GM19025 (cell line): ENCODE data around the gene LRRC8C.

ENCODE experiments used
- ATAC-seq: cut with Tn5 transposase; IDR thresholded peaks from one replicate; pipeline ENCODE4 v1.9.1; 2021; ENCODE audit warnings: mild to moderate bottlenecking, low read depth, moderate library complexity; ENCODE audit not compliant: unreplicated experiment

LRRC8C gene

GRCh38 chr1:89727517-89728312, 94.8 kb downstream of the LRRC8C start:
- no peak for ATAC-seq

DNA sequence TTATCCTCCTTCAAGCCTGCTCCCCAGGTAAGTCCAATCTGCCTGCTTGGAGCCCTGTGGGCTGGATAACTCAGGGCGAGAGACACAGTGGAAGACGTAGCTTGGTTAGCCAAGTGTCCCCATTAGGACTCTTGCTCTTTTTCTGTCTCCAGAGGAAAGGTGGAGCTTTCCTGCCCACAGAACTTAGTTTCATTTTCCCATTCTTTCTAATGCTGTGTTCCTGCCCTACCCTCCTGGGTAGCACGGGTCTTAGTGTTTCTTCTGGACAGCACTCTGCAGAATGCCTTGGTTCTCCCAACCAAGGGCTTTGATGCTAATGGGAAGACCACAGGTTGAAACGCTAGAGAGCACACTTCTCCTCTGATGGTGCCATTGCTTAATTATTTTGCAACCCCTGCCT, 95.5 kb downstream of the LRRC8C start:
- ATAC-seq, result no peak

DNA sequence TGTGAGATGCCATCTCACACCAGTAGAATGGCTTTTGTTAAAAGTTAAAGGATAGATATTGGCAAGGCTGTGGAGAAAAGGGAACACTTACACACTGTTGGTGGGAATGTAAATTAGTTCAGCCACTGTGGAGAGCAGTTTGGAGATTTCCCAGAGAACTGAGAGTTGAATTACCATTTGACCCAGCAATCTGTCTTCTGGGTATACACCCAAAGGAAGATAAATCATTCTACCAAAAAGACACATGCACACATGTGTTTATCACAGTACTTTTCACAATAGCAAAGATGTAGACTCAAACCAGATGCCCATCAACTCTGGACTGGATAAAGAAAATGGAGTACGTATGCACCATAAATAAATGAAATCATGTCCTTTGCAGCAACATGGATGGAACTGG, 99.3 kb downstream of the LRRC8C start:
- ATAC-seq, result no peak

GRCh38 chr1:89732643-89733222, 99.8 kb downstream of the LRRC8C start:
- no peak for ATAC-seq

DNA sequence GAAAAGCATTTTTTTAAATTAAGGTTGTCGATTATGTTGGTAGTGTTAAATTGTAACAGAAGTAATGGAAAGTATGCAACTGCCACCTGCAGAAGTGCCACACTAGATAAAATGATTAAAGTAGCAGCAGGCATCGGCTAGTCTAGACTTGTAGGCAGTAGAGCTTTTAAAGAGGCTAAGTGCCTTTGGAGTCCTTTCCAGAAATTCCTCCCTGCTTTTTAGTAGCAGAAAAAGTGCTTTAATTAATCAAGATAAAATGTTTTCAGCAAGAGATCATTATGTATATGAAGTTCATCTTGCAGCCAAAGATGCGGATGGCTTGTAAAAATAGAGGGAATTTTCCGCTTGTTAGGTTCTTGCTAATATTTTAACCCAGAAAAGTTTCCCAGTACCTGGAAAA, 100.8 kb downstream of the LRRC8C start:
- no peak for ATAC-seq

DNA sequence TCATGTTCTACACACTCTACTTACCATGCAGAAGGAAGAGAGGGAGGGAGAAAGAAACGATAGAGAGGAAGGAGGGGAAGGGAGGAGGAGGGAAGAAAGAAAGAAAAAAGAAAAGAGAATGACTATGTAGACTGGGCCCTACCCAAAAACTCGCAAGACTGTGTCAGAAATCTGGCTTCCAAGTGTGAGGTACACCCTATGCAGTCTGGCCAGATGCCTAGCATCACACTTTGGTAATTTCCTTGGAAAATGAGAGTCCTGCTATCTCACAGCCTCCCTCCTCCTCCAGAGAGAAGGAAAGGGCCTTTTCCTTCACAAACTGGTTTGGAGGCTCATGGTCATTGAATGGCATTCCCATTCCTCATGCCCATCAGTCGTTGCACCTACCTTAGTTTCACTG, 101.5 kb downstream of the LRRC8C start:
- ATAC-seq, result no peak

GRCh38 chr1:89735479-89735878, 102.6 kb downstream of the LRRC8C start:
- no peak for ATAC-seq

DNA sequence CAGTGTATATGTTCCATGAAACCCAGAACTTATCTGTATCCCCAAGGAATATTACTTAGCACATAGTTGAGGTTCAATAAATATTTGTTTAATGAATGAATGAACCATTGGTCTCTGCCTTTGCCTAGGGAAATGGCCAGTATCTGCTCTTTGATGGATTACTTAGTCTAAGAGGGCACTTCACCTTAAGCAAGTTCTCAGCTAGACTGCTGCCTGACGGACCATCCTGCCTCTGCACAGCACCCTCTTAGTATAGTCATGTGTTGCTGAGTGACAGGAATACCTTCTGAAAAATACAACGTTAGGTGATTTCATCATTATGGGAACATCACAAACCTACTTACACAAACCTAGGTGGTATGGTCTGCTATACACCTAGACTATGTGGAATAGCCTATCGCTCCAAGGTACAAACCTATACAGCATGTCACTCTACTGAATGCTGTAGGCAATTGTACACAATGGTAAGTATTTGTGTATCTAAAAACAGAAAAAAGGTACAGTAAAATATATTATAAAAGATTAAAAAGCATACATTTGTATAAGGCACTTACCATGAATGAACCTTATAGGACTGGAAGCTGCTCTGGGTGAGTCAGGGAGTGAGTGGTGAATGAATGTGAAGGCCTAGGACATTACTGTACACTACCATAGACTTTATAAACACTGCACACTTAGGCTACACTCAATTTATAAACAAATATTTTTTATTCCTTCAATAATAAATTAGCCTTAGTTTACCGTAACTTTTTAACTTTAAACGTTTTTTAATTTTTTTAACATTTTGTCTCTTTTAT, 104.2 kb downstream of the LRRC8C start:
- no peak for ATAC-seq

GRCh38 chr1:89737985-89738510, 105.1 kb downstream of the LRRC8C start:
- no peak for ATAC-seq

- ATAC-seq, result peak; percentile 67
Observed at GRCh38 chr1:89739013-89739843, 106.3 kb downstream of the LRRC8C start.

- no peak for ATAC-seq
Observed at GRCh38 chr1:89739844-89740216, 106.9 kb downstream of the LRRC8C start.

- no peak for ATAC-seq
Observed at GRCh38 chr1:89743788-89744187, 110.9 kb downstream of the LRRC8C start.

DNA sequence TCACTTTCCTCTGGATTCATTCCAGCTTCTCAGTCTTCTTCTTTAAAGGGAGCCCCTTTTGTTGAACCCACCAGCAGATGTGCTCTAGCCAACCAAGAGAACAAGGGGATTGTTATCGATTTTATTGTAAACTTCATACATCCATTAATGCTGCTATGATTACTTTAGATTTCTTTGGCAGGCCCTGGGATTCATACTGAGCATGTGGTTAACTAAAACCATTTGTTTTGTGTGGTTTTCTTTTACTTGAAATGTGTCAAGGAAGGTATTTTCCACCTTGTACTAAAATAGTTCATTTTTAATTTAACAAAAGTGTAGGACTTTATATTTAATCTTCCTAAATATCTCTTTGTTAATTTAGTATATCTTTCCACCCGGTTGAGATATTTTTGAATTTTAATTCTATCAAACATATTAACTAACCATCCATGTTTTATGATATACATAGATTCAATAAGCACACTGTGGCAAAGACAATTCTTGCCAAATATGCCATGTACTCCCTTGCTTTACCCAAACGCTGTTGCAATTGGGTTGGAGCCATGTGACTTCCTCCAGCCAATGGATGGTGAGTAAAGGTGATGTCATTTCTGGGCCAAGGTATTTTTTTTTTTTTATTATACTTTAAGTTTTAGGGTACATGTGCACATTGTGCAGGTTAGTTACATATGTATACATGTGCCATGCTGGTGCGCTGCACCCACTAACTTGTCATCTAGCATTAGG, 113.7 kb downstream of the LRRC8C start:
- no peak for ATAC-seq

DNA sequence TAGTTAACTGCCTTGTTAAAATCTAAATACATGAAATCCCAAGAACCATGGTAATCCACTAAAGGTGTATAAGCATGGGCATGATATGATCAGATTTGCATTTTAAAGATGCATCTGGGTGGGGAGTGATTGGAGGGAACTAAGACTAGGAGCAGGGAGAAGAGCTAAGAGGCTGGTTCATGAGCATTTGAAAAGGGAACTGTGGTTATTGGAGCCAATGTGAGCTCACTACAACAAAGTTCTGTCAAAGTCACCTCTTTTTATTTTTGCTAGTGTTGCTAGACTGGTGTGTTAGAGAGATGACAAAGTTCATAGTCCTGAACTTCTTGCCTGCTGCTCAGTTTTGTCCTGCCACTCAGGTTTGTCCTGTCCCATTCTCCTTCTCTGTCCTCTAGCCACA, 120.8 kb downstream of the LRRC8C start:
- ATAC-seq, result no peak

- no peak for ATAC-seq
Observed at GRCh38 chr1:89754518-89754917, 121.6 kb downstream of the LRRC8C start.

DNA sequence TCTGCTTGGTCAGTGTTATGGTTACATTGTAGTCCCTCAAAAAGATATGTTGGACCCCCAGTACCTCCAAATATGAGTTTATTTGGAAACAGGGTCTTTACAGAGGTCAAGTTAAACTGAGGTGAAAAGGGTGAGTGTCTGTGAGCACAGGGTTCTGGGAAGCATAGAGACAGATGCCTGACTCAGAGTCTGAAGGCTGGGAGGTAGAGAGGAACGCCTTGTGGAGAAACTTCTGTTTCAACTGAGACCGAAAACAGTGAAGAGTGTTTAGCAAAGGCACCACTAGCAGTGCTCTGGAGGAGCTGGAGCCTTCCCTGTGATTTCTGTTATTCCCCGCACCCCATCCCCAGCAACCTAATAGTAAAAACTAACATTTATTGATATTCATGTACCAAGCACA, 122.7 kb downstream of the LRRC8C start:
- no peak for ATAC-seq

DNA sequence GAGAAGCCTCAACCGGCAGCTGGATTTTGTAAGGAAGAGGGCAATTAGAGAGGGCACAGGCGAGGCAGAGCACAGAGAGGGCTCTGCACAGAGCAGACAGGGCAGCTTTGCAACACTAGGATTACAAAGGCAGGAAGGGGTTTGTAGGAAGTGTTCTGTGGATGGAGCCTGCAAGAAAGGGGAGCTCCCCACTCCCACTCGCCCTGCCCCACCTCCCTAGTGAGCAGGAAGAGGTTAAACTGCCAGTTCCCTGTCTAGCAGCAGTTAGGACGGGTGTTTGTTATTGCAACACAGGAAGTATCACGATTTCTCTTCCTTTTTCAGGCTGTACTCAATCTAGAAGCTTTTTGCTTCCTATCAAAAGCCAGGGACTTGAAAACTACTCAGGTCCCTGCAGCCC, 124.6 kb downstream of the LRRC8C start:
- no peak for ATAC-seq

- ATAC-seq, result no peak
Observed at GRCh38 chr1:89758156-89758555, 125.2 kb downstream of the LRRC8C start.

DNA sequence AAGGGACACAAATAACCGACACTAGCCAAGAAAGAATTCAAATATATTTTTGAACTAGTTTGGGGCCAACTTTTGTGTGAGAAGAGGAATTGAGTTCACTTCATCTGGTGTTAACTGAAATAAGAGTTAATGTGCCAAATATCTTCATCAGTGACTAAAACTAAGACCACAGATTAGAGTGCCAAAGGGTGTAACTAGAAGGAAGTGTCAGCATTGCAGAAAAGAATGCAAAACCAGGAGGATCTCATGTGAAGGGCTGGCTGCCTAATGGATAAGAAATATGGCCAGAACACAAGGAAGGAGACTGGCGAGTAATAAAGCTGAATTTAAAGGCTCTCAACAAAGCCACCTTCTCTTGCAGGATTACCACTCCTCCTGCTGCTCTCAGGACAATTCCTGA, 126.1 kb downstream of the LRRC8C start:
- ATAC-seq, result no peak

DNA sequence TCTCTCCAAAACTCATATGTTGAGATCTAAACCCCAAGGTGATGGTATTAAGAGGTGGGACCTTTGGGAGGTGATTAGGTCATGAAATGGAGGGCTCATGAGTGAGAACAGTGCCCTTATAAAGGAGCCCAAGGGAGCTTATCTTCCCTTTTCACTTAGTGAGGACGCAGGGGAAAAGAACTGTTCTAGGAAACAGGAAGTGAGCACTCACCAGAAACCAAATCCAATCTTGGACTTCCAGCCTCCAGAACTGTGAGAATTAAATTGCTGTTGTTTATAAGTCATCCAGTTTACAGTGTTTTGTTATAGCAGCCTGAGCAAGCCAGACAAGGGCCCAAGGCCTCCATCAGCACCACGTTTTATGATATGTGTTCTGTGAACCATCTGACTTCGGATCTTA, 127.6 kb downstream of the LRRC8C start:
- ATAC-seq, result no peak
